NCI-H1105 treated with DMSO at 0.1 percent for 48 hours (cell line): ENCODE measurements around the gene LPGAT1.
A peak's percentile ranks its signal among the peaks of the same experiment; 100 is the strongest.

ENCODE experiments used
- DNase-seq: peaks from one replicate; lab custom pipeline; 2025; lab: John Stamatoyannopoulos, UW

Gene LPGAT1

DNA sequence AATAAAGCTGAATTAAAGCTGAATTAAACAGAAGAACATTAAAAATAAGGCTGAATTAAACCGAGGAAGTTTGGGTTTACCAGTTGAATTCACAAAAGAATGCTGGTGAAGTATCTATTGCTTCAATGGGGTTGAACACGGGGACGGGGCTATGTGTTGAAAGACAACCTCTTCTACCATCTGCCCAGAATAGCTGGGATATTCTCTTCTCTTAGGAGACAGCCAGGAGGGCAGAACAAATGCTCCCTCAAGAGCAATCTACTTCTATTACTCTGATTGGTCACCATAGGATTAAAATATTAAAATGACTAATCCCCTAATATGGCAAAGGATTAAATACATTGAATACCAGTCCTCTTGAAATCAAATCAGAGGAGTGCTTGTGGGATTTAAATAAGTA lies 68.4 kb downstream of the LPGAT1 start:
- no peak for DNase-seq

GRCh38 chr1:211761400-211761799 lies 69.2 kb downstream of the LPGAT1 start:
- no peak for DNase-seq

- no peak for DNase-seq
Observed at GRCh38 chr1:211756471-211757020, 74.0 kb downstream of the LPGAT1 start.

- no peak for DNase-seq
Observed at GRCh38 chr1:211753649-211754251, 76.8 kb downstream of the LPGAT1 start.

GRCh38 chr1:211752951-211753486 lies 77.5 kb downstream of the LPGAT1 start:
- peak; percentile 19 for DNase-seq

DNA sequence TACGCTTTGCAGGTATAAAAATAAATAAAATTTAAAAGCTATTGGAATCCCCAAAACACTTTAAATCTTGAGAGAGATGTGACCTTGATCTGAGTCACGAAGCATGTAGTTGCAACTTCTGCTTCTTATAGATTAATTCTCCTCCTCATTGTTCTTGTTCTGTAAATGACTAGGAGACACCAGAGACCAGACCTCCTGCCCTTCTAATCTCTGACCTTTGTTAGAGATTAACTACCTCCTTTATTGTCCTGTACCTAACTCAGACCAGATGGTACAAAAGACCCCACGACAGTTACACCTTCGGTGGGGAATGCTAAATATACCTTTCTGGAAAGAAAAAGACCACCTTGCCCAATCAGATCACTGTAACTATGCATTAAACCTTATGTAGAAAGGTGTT lies 78.2 kb downstream of the LPGAT1 start:
- no peak for DNase-seq

- DNase-seq: no peak
Observed at GRCh38 chr1:211751438-211751837, 79.1 kb downstream of the LPGAT1 start.

DNA sequence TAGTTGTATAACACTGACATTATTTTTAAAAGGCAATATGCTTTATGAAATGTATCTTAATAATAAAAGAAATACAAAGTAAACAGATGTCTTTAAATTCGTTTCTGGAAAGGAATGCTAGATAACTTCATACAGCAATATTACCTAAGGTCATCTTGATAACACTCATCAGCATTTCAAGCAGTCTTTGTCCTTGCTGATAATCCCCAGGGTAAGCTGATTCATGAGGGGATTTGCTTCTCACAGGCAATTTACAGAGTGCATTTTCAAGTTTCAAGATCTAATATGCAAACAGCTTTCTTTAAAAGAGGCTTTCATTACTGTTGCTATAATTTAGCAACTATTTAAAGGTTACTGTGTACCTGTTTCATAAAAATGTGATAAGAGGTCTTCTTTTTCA lies 80.0 kb downstream of the LPGAT1 start:
- no peak for DNase-seq

DNA sequence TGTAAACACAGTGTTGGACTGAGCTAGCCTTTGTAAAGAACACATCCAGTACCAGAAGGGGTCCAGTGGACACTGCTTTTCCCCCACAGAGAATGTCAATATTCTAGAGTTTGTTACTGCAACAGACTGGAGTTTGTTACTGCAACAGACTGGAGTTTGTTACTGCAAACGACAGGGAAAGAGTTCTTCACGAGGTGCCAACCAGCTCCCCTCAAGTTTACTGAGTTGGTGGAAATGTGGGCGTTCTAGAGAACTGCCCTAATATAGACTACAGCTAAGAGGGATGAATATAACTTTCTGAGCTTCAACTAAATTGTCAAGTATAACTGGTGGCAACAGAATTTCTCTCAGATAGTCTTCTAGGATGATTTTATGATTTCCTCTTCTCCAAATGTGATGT lies 81.3 kb downstream of the LPGAT1 start:
- DNase-seq: no peak

GRCh38 chr1:211748810-211749209 lies 81.8 kb downstream of the LPGAT1 start:
- DNase-seq: no peak

GRCh38 chr1:211742889-211743529 lies 87.6 kb downstream of the LPGAT1 start:
- no peak for DNase-seq

DNA sequence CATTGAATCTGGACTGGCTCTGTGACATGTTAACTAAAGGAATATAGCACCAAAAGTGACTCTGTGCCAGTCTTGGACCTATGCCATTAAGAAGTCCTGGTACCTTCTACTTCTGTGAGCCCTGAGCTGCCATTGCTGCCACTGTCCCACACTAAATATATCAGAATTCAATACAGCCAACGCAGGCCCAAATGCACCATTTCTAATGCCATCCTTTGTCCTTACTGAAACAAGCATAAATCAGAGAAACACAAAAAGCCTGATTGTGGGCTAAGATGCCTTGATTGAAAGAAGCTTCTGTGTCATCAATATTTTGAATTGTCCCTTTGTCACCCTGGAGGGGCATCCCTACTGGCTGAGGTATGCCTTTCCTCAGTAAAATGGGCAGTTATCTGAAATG lies 88.3 kb downstream of the LPGAT1 start:
- DNase-seq: no peak

DNA sequence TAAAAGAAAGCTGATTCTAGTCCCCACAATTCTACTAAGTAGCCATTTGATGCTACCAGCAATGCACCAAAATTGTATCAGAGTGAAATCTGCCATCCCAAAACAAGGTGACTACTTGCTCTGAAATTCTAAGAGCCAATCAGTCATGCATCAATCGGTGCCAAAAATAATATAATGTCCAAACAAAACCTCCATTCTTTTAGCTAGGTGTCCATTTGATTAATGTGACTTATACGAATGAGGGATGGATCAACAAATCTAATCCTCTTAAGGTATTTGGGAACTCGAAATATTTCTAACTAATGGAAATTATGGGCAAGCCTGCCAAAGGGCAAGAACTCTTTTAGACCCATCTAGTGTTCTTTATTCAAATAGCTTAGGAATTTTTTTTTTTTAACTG lies 88.8 kb downstream of the LPGAT1 start:
- DNase-seq: no peak

DNA sequence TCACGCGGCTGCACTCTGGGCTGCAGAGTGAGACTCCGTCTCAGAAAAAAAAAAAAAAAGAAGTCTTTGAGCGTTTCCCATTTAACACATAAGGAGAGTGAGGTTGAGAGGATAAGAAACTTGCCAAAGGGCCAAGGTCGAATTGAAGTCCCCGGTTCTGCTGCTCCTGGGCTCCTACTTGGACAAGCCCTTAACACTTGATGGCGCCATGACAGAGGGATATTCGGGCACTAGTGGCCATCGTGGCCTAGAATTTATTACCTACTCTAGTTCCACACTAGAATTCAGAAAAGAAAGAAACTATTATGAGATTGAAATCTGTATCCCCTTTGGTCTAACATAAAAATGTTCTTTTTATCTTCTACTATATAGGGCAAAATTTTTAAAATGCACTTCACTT lies 89.4 kb downstream of the LPGAT1 start:
- no peak for DNase-seq

DNA sequence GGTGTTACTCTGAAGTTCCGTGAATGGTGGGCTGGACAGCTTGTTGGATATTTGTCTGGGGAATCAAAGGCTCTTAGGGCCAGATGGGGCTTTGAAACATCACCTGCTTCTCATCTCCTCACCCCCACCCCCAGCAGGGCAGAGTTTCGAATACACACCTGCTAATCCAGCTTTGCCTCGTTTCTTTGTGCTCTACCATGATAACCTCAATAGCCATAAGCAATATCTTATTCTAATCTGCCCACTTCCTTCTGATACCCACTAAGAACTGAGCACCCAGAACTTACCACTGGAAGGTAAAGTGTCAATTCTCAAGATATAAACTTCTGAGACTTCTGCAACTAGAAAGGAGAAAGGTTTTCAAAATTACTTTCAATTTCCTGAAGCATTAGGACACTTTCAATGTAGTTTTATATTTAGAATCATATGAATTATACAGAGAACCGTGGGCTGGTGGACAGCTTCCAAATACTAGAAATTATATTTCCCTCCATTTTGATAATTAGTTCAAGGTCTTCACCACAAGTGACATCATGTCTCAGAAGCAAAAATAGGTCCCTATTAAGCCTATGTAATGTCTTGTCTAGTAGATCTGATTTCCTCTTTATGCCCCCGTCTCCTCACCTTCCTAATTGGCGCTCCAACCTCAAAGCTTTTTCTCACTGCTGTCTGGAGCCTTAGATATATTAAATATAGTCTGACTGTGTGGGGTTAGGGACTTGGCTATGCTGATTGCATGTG lies 90.7 kb downstream of the LPGAT1 start:
- DNase-seq: no peak

DNA sequence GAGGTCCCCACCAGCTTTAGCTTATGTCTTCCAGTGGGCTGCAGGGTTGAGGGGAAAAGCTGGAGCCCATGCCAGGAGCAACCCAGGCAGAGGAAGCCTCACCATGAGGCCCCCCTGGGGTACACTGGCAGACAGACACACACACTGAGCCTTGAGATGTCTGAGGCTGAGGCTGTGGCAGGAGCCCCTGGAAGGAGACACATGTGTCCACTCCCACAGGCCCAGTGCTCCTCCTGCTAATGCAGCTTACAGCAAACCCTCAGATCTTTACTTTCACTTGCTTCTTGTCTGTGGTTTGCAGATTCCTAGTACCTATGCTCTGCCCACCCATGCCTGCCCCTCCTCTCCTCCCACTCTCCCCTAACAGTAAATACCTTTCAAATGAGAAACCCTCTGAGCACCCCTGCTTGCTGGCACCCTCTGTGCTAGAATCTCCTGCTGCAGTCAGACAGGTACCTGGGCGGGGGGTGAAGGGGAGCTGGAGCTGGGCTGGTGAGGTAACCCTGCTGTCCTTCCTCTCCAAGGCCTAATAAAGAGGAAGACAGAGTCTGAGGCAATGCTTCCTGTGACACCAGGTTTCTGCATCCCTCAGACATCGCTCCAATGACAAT lies 91.8 kb downstream of the LPGAT1 start:
- DNase-seq: no peak

DNA sequence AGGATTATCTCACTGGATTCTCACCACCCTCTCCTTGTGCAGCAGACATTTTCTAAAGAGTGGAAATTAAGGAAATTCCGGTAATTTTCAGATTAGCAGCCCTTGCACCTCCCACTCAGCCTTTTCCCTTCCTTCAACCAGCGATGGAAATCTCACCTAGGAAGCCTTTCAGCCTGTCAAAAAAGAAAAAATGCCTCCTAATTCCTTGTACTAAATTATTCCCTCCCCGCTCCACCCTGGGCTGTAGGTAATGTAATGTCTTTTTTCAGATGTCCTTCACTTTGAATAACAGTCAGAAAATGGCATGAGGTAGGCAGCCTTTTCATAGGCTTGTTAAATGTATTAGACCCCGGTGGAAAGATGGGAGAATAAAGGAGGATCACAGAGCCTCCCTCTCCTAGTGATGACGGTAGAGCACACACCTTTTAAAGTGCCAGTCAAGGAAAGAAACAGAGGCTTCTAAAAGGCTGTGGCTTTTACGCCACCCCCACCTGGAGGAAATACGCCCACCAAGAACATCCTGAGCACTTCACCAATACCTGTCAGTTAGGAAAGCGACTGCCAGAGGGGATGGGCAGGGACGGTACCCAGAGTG lies 92.4 kb downstream of the LPGAT1 start:
- DNase-seq: no peak

DNA sequence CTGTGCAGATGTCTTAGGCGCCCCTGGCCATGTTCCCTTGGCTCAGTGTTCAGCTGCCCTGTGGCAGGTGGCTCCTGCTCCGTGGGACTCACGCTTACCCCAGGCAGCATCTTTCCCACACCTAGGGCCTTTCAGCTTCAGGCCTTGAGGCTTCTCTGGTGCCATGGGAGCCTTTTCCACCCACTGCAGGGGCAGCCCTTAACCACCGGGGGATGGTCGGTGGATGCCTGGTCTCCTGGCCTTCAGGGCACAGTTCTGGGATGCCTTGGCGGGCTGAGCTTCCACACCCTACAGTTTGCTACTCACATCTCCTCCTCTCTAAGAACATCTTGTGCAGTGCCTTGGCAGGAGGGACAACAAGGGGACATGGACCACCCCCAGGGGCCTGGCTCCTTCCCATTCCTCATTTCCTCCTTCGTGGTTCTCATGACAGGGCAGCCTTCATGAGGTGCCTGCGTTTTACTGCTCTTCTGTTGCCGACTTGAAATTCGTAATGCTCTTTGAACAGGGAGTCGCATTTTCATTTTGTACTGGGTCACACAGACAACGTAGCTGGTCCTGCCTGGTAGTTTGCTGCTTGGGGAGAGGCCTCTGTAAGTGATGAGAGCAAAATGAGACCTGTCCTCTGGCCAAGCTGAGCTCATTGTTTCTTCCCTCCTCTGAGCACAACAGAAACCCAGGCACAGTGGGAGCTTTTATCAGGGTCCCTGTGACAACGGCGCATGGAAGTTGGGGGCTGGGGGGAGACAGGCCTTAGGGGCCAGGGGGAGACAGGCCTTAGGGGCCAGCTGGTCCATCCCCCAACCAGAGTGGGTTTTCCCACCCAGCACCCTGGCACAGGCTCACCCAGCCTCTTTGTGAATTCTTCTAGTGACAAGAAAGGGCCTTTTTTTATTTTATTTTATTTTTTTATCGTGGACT lies 93.2 kb downstream of the LPGAT1 start:
- no peak for DNase-seq

GRCh38 chr1:211736351-211736915 lies 94.1 kb downstream of the LPGAT1 start:
- no peak for DNase-seq
